OCI-LY1 (cell line): ENCODE measurements around the gene SERTAD3.

ENCODE experiments used
- H2AFZ ChIP-seq: fragments of 200-600 bp; sonication (generic), shearing (Covaris generic); 2 replicates; pipeline ENCODE4 v1.6.0; 2014; ENCODE audit warnings: antibody characterized with exemption, mild to moderate bottlenecking, low read length
- H3F3A ChIP-seq: fragments of 200-600 bp; sonication (generic), shearing (Covaris generic); 2 replicates; pipeline ENCODE4 v1.6.0; 2014; ENCODE audit warnings: mild to moderate bottlenecking, antibody characterized with exemption, low read length, moderate library complexity; ENCODE audit not compliant: insufficient read depth
- H3K27ac ChIP-seq: fragments of 200-600 bp; sonication (generic); 2 replicates; pipeline ENCODE4 v1.5.1; 2014; ENCODE audit warnings: low read length, mixed run types, mild to moderate bottlenecking, low read depth; ENCODE audit not compliant: poor library complexity, severe bottlenecking
- H3K27me3 ChIP-seq: fragments of 200-600 bp; sonication (generic); 2 replicates; pipeline ENCODE4 v1.6.0; 2014; ENCODE audit warnings: antibody characterized with exemption, mild to moderate bottlenecking, low read length, moderate library complexity; ENCODE audit not compliant: insufficient read depth
- H3K36me3 ChIP-seq: fragments of 200-600 bp; sonication (generic); 2 replicates; pipeline ENCODE4 v1.6.1; 2014; ENCODE audit warnings: mild to moderate bottlenecking, antibody characterized with exemption, low read length, moderate library complexity, mixed read lengths; ENCODE audit not compliant: insufficient read depth
- H3K4me1 ChIP-seq: fragments of 200-600 bp; sonication (generic); 2 replicates; pipeline ENCODE4 v1.5.1; 2014; ENCODE audit warnings: mild to moderate bottlenecking, low read length, moderate library complexity; ENCODE audit not compliant: insufficient read depth, severe bottlenecking
- H3K4me2 ChIP-seq: fragments of 200-600 bp; sonication (generic), shearing (Covaris generic); 2 replicates; pipeline ENCODE4 v1.6.1; 2014; ENCODE audit warnings: low read length
- H3K4me3 ChIP-seq: fragments of 200-600 bp; sonication (generic); 2 replicates; pipeline ENCODE4 v1.5.1; 2014; ENCODE audit warnings: low read length, low read depth, mild to moderate bottlenecking, mixed read lengths; ENCODE audit not compliant: poor library complexity, severe bottlenecking
- H3K79me2 ChIP-seq: fragments of 200-600 bp; shearing (Covaris generic); 2 replicates; pipeline ENCODE4 v1.6.1; 2016; ENCODE audit warnings: mixed run types, low read length, mixed read lengths; ENCODE audit not compliant: insufficient read depth
- H3K9ac ChIP-seq: fragments of 200-600 bp; sonication (generic), shearing (Covaris generic); 2 replicates; pipeline ENCODE4 v1.6.1; 2014; ENCODE audit warnings: mild to moderate bottlenecking, low read length, mixed read lengths
- H3K9me2 ChIP-seq: fragments of 200-600 bp; sonication (generic), shearing (Covaris generic); 2 replicates; pipeline ENCODE4 v1.6.1; 2014; ENCODE audit warnings: low read depth, mild to moderate bottlenecking, low read length, mixed read lengths
- H3K9me3 ChIP-seq: fragments of 200-600 bp; shearing (Covaris generic); 2 replicates; pipeline ENCODE4 v1.6.1; 2014; ENCODE audit warnings: low read length, mixed read lengths
- H4K20me1 ChIP-seq: fragments of 200-600 bp; sonication (generic), shearing (Covaris generic); 2 replicates; pipeline ENCODE4 v1.6.0; 2016; ENCODE audit warnings: mild to moderate bottlenecking, low read length; ENCODE audit not compliant: insufficient read depth
- EZH2 ChIP-seq: fragments of 200-600 bp; sonication (generic), shearing (Covaris generic); IDR thresholded peaks from 2 replicates; pipeline ENCODE4 v1.8.0; 2017; ENCODE audit warnings: borderline replicate concordance, mixed run types, mild to moderate bottlenecking, antibody characterized with exemption, low read length, moderate library complexity, mixed read lengths
- TF ChIP-seq, protein P1 (sequence below): fragments of 200-600 bp; sonication (generic), shearing (Covaris generic); IDR thresholded peaks from 2 replicates; pipeline ENCODE4 v1.5.1; 2017; ENCODE audit warnings: mild to moderate bottlenecking, antibody characterized with exemption, low read length, moderate library complexity, mixed read lengths

SERTAD3 gene

DNA sequence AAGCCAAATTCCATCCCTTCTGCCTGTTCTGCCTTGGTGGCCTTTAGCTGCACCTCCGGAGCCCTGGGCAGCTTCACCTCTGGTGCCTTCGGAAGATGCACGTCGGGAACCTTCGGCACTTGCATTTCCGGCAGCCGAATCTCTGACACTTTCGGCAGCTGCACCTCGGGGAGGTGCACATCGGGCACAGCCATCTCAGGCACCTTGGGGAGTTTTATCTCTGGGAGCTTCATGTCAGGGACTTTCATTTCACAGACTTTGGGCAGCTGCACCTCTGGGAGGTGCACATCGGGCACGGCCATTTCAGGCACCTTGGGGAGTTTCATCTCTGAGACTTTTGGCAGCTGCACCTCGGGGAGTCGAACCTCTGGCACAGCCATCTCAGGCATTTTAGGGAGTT lies 48.2 kb downstream of the SERTAD3 start:
- Histone ChIP-seq H3K9me2 (no peaks in the 10 kb centered on the region), H3K36me3 (no peaks in the 10 kb centered on the region), H3K79me2 (no peaks in the 10 kb centered on the region), H3K27ac (no peak overlapping the region), H3K9me3 (no peaks in the 10 kb centered on the region), H3F3A (no peaks in the 10 kb centered on the region), H4K20me1 (no peaks in the 10 kb centered on the region), H3K4me2 (no peak overlapping the region), H3K4me3 (no peak overlapping the region), H3K9ac (no peak overlapping the region), H3K4me1 (no peaks in the 10 kb centered on the region), H2AFZ (no peak overlapping the region), H3K27me3 (peaks cover 3% of the 10 kb centered on the region)
- no peak for TF ChIP-seq EZH2
- TF ChIP-seq, protein P1, sequence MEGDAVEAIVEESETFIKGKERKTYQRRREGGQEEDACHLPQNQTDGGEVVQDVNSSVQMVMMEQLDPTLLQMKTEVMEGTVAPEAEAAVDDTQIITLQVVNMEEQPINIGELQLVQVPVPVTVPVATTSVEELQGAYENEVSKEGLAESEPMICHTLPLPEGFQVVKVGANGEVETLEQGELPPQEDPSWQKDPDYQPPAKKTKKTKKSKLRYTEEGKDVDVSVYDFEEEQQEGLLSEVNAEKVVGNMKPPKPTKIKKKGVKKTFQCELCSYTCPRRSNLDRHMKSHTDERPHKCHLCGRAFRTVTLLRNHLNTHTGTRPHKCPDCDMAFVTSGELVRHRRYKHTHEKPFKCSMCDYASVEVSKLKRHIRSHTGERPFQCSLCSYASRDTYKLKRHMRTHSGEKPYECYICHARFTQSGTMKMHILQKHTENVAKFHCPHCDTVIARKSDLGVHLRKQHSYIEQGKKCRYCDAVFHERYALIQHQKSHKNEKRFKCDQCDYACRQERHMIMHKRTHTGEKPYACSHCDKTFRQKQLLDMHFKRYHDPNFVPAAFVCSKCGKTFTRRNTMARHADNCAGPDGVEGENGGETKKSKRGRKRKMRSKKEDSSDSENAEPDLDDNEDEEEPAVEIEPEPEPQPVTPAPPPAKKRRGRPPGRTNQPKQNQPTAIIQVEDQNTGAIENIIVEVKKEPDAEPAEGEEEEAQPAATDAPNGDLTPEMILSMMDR, result no peak

DNA sequence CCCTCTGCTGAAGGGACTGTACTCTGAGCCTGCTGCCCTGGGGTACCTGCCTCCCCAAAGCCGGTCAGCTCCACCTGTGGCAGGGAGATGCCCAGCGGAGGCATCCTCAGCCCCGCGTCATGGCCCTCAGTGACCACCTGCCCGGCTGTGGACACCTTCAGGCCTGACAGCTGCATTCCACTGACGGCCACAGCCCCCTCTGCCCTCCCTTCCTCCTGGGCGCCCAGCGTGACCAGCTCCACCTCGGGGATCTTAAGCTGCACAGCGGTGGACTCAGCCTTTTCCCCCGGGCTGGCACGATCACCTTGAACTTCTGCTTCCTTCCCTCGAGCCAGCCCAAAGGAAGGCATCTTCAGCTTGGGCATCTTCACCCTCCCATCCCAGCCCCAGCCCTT lies 49.3 kb downstream of the SERTAD3 start:
- no peaks in the 10 kb centered on the region for H3F3A ChIP-seq
- no peak overlapping the region for H2AFZ ChIP-seq
- H3K9me2 ChIP-seq, result no peaks in the 10 kb centered on the region
- H3K27me3 ChIP-seq, result peaks cover 3% of the 10 kb centered on the region
- no peak overlapping the region for H3K4me2 ChIP-seq
- H3K36me3 ChIP-seq, result no peaks in the 10 kb centered on the region
- no peak overlapping the region for H3K4me3 ChIP-seq
- H3K9ac ChIP-seq, result no peak overlapping the region
- no peaks in the 10 kb centered on the region for H4K20me1 ChIP-seq
- no peaks in the 10 kb centered on the region for H3K9me3 ChIP-seq
- no peaks in the 10 kb centered on the region for H3K79me2 ChIP-seq
- H3K27ac ChIP-seq, result no peak overlapping the region
- H3K4me1 ChIP-seq, result no peaks in the 10 kb centered on the region
- TF ChIP-seq EZH2, result no peak
- TF ChIP-seq, protein P1, result no peak

DNA sequence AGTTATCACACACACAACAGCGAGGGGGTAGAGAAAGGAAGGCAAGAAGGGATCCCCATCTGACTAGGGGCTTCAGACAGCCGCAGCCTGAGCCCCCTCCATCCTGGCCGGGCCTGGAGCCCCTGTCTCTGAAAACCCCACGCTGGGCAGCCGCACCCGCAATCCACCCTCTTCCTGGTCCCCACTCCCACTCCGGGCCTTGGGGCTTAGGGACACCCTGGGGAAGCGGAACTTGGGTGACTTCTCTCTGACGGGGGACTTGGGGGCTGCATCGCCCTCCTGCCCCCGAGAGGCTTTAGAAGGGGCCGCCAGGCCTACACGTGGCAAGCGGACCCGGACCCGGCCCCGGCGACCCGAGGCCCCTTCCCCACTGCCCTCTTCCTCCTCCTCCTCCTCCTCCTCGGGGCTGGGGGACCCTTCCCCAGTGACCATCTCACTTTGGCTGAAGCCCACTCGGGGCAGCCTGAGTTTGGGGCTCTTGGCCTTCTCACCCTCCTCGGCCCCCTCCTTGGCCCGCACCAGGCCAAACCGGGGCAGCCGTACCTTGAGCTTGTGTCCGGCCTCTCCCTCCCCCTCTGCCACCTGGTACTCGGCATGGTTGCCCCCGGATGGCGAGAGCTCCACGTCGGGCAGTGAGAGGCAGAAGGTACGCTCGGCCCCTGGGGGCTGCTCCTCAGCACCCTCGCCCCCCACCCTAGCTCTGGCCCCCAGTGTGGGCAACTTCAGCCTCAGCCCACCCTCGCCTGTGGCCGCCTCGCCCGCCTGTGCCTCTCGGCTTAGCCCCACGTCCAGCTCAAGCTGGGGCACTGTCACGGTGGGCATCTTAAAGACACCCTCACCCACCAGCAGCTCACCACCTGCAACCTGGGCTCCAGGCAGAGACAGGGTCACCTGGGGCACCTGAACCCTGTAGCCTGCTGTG lies 50.0 kb downstream of the SERTAD3 start:
- H3K9ac ChIP-seq, result no peak overlapping the region
- H4K20me1 ChIP-seq, result no peaks in the 10 kb centered on the region
- H3K27me3 ChIP-seq, result peaks cover 3% of the 10 kb centered on the region
- H3K4me2 ChIP-seq, result no peak overlapping the region
- no peak overlapping the region for H3K4me3 ChIP-seq
- no peak overlapping the region for H3K27ac ChIP-seq
- H3K36me3 ChIP-seq, result no peaks in the 10 kb centered on the region
- H3K4me1 ChIP-seq, result no peaks in the 10 kb centered on the region
- no peaks in the 10 kb centered on the region for H3F3A ChIP-seq
- H3K9me2 ChIP-seq, result no peaks in the 10 kb centered on the region
- no peak overlapping the region for H2AFZ ChIP-seq
- H3K9me3 ChIP-seq, result no peaks in the 10 kb centered on the region
- TF ChIP-seq EZH2, result no peak
- TF ChIP-seq, protein P1, result no peak
- no peaks in the 10 kb centered on the region for H3K79me2 ChIP-seq
